ENCODE results near the gene MT3. TPM values are rescaled to one million over a fixed set of nuclear protein-coding genes. Genes with fewer than 3 reads are reported as not detected.

MT3 gene
- total and polyA plus RNA-seq, 9 of the 15 experiments (the other 6 are each of a cell fraction or from before 2014, with no cell fraction given) = not detected

- no peak for ATAC-seq
- POLR2A ChIA-PET = no interaction called here
- H3K9me1 ChIP-seq (ENCODE audit: control insufficient read depth, insufficient read depth, low read length) = no peaks in the 10 kb centered on the region
- H3K27me3 ChIP-seq (ENCODE audit: control insufficient read depth in 2 of 2, insufficient read depth in 2 of 2, low read length in 2 of 2) = peaks cover 38 to 70% of the 10 kb centered on the region in 2 experiments; a peak in 4 of 5 replicates
- H3K36me3 ChIP-seq (ENCODE audit: control insufficient read depth, insufficient read depth, low read length) = no peaks in the 10 kb centered on the region
- 0 out of 2 replicates have a peak, but pooled peaks cover 3% of the 10 kb centered on the region for H4K20me1 ChIP-seq (replicated peaks; ENCODE audit: control insufficient read depth, insufficient read depth, low read length)
- FAIRE-seq = no peak
- in situ Hi-C loops (cut with MboI) = no loop called here
- intact Hi-C loops (cut with micrococcal nuclease) = no loop called here
- no peak within 1 kb of the TSS for H3K9ac ChIP-seq (ENCODE audit: insufficient read depth in 1 of 2, low read depth in 2 of 2, low read length in 2 of 2)
- H3K4me3 ChIP-seq = no peak within 1 kb of the TSS
- no peaks in the 10 kb centered on the region for H3K79me2 ChIP-seq (ENCODE audit: control insufficient read depth, insufficient read depth, low read length)
- H3K4me2 ChIP-seq (ENCODE audit: insufficient read depth, low read length) = no peak within 1 kb of the TSS
- CTCF ChIA-PET (ENCODE audit: low intra/inter-chr PET ratio) = no interaction called here
- DNase-seq (ENCODE audit: extremely low read depth in 1 of 4, low spot score in 3 of 4) = no peak
- H3K27ac ChIP-seq (ENCODE audit: extremely low read depth, low read depth, low read length) = no peak within 1 kb of the TSS
- peaks cover 0 to 15% of the 10 kb centered on the region in 2 experiments; a peak in 2 of 5 replicates for H3K4me1 ChIP-seq (replicated peaks in 1 of 2; ENCODE audit: control insufficient read depth in 2 of 2, insufficient read depth in 2 of 2, low read length in 2 of 2)
- no TSS peak for BruUV-seq (replicated peaks)
- 17% methylated on average over 21 of the region's 61 CpGs for WGBS (ENCODE audit: insufficient coverage, low coverage, missing lambda C conversion rate)
- H2AFZ ChIP-seq (ENCODE audit: low read depth, low read length) = no peak within 1 kb of the TSS
- H3K9me3 ChIP-seq (replicated peaks; ENCODE audit: control insufficient read depth, insufficient read depth, low read depth, low read length) = no peaks in the 10 kb centered on the region
- TF ChIP-seq ZNF445 (CRISPR knock-in tag; IDR thresholded peaks at IDR 0.05; ENCODE audit: low read depth) (no peak), TARDBP (IDR thresholded peaks at IDR 0.05) (no peak), ZKSCAN1 (IDR thresholded peaks at IDR 0.05; ENCODE audit: low read depth, low read length) (no peak), CLOCK (CRISPR knock-in tag; IDR thresholded peaks at IDR 0.05; ENCODE audit: borderline replicate concordance) (no peak), STAT5A (IDR thresholded peaks at IDR 0.05; ENCODE audit: borderline replicate concordance, low read length) (no peak), HMG20A (CRISPR knock-in tag; conservative IDR thresholded peaks at IDR 0.05) (no peak), POU5F1 (IDR thresholded peaks at IDR 0.05; ENCODE audit: borderline replicate concordance, low read depth, low read length, partially characterized antibody) (no peak), SUPT5H (IDR thresholded peaks at IDR 0.05) (no peak), POLR3G (IDR thresholded peaks at IDR 0.05; ENCODE audit: extremely low read depth, insufficient read length, insufficient replicate concordance) (no peak), NFATC3 (IDR thresholded peaks at IDR 0.05) (no peak), E2F4 (CRISPR knock-in tag; IDR thresholded peaks at IDR 0.05; ENCODE audit: low read depth) (no peak), ZNF384 (IDR thresholded peaks at IDR 0.05; ENCODE audit: low read depth, low read length) (no peak)
- TF ChIP-seq, protein P1, sequence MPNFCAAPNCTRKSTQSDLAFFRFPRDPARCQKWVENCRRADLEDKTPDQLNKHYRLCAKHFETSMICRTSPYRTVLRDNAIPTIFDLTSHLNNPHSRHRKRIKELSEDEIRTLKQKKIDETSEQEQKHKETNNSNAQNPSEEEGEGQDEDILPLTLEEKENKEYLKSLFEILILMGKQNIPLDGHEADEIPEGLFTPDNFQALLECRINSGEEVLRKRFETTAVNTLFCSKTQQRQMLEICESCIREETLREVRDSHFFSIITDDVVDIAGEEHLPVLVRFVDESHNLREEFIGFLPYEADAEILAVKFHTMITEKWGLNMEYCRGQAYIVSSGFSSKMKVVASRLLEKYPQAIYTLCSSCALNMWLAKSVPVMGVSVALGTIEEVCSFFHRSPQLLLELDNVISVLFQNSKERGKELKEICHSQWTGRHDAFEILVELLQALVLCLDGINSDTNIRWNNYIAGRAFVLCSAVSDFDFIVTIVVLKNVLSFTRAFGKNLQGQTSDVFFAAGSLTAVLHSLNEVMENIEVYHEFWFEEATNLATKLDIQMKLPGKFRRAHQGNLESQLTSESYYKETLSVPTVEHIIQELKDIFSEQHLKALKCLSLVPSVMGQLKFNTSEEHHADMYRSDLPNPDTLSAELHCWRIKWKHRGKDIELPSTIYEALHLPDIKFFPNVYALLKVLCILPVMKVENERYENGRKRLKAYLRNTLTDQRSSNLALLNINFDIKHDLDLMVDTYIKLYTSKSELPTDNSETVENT (CRISPR knock-in tag; IDR thresholded peaks at IDR 0.05) = no peak
- TF ChIP-seq, protein P2, sequence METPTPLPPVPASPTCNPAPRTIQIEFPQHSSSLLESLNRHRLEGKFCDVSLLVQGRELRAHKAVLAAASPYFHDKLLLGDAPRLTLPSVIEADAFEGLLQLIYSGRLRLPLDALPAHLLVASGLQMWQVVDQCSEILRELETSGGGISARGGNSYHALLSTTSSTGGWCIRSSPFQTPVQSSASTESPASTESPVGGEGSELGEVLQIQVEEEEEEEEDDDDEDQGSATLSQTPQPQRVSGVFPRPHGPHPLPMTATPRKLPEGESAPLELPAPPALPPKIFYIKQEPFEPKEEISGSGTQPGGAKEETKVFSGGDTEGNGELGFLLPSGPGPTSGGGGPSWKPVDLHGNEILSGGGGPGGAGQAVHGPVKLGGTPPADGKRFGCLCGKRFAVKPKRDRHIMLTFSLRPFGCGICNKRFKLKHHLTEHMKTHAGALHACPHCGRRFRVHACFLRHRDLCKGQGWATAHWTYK (CRISPR knock-in tag; IDR thresholded peaks at IDR 0.05) = no peak
Observed at GRCh38 chr16:56632156-56632847, 43.0 kb downstream of the MT3 start, which contains the start of gene MT1M. TSS of gene MT1M (plus strand) at chr16:56632659. CDS start at chr16:56632732, 73 bp downstream.
